ENCODE measurements around the gene NMS.

Gene NMS

DNA sequence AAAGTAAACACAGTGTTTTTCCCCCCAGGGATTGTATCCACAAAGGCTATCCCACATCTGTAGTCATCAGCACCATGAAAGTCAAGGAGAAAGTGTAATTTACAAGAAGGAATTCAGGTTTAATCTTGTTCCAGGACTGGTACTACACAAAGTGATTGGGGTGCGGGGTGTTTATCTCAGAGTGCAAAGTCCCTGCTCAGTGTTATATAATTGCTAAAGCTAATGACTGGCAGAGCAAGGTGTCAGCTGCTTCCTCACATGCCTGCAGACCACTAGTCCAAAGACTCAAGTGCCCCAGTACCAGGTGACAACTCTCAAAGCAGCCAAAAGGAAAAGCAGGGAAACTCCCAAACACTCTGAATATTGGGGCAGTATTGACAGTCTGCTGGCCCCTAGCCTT lies 52.1 kb downstream of the NMS start:
- Mint-ChIP-seq H3K27me3 (peaks cover 2% of the 10 kb centered on the region), H3K36me3 (no peaks in the 10 kb centered on the region), H3K4me3 (no peak overlapping the region), H3K9me3 (ENCODE audit: low read depth) (no peaks in the 10 kb centered on the region), H3K4me1 (ENCODE audit: low read depth) (no peaks in the 10 kb centered on the region), H3K27ac (no peak overlapping the region)

- no peaks in the 10 kb centered on the region for H3K4me1 Mint-ChIP-seq (ENCODE audit: low read depth)
- H3K27ac Mint-ChIP-seq: no peak overlapping the region
- no peak overlapping the region for H3K4me3 Mint-ChIP-seq
Observed at GRCh38 chr2:100524331-100524730, 54.0 kb downstream of the NMS start.

GRCh38 chr2:100526868-100527267 lies 56.6 kb downstream of the NMS start:
- Mint-ChIP-seq H3K36me3 (no peaks in the 10 kb centered on the region), H3K4me3 (no peak overlapping the region), H3K27ac (no peak overlapping the region), H3K4me1 (ENCODE audit: low read depth) (peaks cover 1% of the 10 kb centered on the region), H3K9me3 (ENCODE audit: low read depth) (no peaks in the 10 kb centered on the region), H3K27me3 (peaks cover 5% of the 10 kb centered on the region)

More at GRCh38 chr2:100524331-100524730, 54.0 kb downstream of the NMS start:
- Mint-ChIP-seq H3K27me3 (peaks cover 4% of the 10 kb centered on the region), H3K9me3 (ENCODE audit: low read depth) (no peaks in the 10 kb centered on the region), H3K36me3 (no peaks in the 10 kb centered on the region)

DNA sequence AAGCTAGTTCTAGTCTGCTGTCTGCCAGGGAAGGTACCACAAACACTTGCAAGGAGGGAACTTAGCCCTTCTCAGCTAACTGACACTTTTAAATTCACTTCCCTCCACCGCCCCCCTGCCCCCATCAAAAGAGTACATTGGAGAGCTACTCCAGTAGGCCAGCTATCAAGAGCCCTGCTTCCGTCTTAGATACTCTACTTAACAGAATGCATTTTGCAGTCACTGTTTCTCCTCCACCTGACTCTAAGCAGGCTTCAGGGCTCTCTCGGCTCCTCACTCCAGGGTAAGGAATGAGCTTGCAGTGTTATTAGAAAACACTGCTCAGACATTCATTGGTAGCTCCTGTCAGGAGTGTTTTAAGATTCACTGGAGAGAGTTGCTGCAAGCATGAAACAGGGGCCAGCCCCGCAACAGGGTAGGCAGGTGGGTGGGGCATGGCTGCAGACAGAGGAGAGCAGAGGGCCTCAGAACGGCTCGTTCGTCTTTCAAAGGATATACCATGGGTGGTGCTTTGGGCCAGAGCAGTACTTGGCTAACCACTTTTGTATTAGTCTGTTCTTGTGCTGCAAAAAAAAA lies 57.2 kb downstream of the NMS start:
- no peaks in the 10 kb centered on the region for H3K9me3 Mint-ChIP-seq (ENCODE audit: low read depth)
- H3K27ac Mint-ChIP-seq: no peak overlapping the region
- peaks cover 5% of the 10 kb centered on the region for H3K27me3 Mint-ChIP-seq
- no peaks in the 10 kb centered on the region for H3K36me3 Mint-ChIP-seq
- H3K4me3 Mint-ChIP-seq: no peak overlapping the region
- H3K4me1 Mint-ChIP-seq (ENCODE audit: low read depth): peaks cover 1% of the 10 kb centered on the region

DNA sequence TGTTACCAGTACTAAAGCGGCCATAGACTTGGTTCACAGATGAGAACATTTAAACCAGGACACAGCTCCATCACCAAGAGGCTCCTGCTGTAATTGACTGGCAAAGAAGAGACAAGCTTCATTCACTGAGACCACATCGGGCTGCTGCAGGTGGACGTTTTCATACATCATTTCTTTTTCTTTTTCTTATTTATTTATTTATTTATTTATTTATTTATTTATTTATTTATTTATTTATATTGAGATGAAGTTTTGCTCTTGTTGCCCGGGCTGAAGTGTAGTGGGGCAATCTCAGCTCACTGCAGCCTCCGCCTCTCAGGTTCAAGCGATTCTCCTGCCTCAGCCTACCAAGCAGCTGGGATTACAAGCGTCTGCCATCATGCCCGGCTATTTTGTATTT lies 58.9 kb downstream of the NMS start:
- no peak overlapping the region for H3K27ac Mint-ChIP-seq

DNA sequence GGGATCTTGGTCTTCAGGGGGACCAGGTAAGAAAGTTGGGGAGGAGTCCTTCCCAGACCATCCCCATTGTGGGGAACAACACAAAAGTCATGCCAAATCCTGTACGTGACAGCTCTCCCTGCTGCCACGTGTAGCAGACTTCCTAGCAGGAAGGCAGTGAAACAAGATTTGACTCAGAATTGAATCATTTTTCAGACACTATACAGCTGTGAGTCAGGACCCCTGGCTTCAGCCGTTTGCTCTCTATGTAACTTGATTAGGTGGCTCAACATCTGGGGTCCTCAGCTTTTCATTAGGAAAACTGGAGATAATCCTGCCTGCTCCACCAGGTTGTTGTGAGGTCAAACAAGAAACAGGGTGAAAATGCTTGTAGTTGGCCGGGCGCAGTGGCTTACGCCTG lies 59.6 kb downstream of the NMS start:
- Mint-ChIP-seq H3K27ac (no peak overlapping the region), H3K36me3 (no peaks in the 10 kb centered on the region), H3K4me1 (ENCODE audit: low read depth) (peaks cover 1% of the 10 kb centered on the region), H3K9me3 (ENCODE audit: low read depth) (no peaks in the 10 kb centered on the region), H3K27me3 (peaks cover 5% of the 10 kb centered on the region), H3K4me3 (no peak overlapping the region)

More for the DNA sequence above, 58.9 kb downstream of the NMS start:
- H3K27me3 Mint-ChIP-seq: peaks cover 5% of the 10 kb centered on the region
- no peak overlapping the region for H3K4me3 Mint-ChIP-seq
- peaks cover 1% of the 10 kb centered on the region for H3K4me1 Mint-ChIP-seq (ENCODE audit: low read depth)
- no peaks in the 10 kb centered on the region for H3K36me3 Mint-ChIP-seq
- no peaks in the 10 kb centered on the region for H3K9me3 Mint-ChIP-seq (ENCODE audit: low read depth)

Data from activated naive CD8-positive, alpha-beta T cell (primary cell).